ENCODE measurements around the gene ARL13B.

ARL13B gene

DNA sequence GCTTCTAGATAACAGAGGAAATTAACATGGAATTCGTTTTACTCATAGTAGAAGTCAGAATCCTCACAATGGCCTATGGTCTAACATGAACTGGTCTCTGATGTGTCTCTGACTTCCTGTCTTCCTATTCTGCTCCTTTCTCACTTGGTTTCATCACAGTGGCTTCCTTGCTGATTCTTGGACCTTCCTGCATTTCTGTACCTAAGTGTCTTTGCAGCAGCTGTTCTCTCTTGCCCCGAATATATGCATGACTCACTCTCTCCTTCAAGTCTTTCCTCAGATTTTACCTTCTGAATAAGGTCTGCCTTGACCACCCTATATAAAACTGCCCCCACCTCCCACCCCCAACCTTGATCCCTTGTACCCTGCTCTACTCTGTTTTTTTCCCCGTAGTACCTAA is 14.1 kb downstream of the ARL13B start:
- no peaks in the 10 kb centered on the region for H3K36me3 ChIP-seq (replicated peaks; ENCODE audit: insufficient read depth, low read length)
- no peak overlapping the region for H3K4me3 ChIP-seq (ENCODE audit: low read length)
- H3K27me3 ChIP-seq (replicated peaks; ENCODE audit: insufficient read depth, low read length) = no peaks in the 10 kb centered on the region
- H3K27ac ChIP-seq (ENCODE audit: low read length) = no peak overlapping the region
- no peaks in the 10 kb centered on the region for H3F3A ChIP-seq (ENCODE audit: insufficient read depth, low read length)
- no peaks in the 10 kb centered on the region for H3K9me3 ChIP-seq (replicated peaks; ENCODE audit: insufficient read depth, low read length)
- H3K4me2 ChIP-seq (ENCODE audit: low read depth, low read length) = no peak overlapping the region
- TF ChIP-seq EZH2phosphoT487 (IDR thresholded peaks at IDR 0.05; ENCODE audit: low read length) (no peak), CTCF (IDR thresholded peaks at IDR 0.05; ENCODE audit: low read length) (no peak), EZH2 (optimal IDR thresholded peaks at IDR 0.05; ENCODE audit: low read depth, low read length) (no peak)
- H3K9ac ChIP-seq (ENCODE audit: low read length) = no peak overlapping the region
- no peaks in the 10 kb centered on the region for H3K9me2 ChIP-seq (replicated peaks; ENCODE audit: insufficient read depth, low read length)
- no peaks in the 10 kb centered on the region for H4K20me1 ChIP-seq (ENCODE audit: insufficient read depth, low read length)
- H3K4me1 ChIP-seq (ENCODE audit: low read length) = no peaks in the 10 kb centered on the region
- no peak overlapping the region for H2AFZ ChIP-seq (ENCODE audit: low read length)
- DNase-seq = no peak
- H3K79me2 ChIP-seq (ENCODE audit: low read length) = no peaks in the 10 kb centered on the region

DNA sequence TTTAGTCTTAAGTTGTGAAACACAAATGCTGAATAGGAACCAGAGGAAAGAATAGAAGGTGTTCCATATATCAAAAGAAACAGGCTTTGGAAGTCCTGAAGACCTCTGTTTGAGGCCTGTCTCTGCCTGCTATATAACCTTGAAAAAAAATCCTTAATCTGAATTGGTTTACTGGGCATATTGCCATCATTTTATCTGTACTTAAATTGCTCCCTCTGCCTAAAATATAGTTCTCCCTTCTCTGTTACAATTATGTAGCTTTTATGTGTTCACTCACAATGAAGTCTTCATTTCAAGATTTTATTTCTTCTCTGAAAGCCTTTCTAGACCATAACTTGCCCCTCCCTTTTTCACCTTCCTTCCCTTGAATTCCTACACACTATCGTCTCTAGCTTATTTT is 21.2 kb downstream of the ARL13B start:
- no peak for DNase-seq
- no peaks in the 10 kb centered on the region for H3K9me3 ChIP-seq (replicated peaks; ENCODE audit: insufficient read depth, low read length)
- H3K9ac ChIP-seq (ENCODE audit: low read length) = no peak overlapping the region
- TF ChIP-seq CTCF (IDR thresholded peaks at IDR 0.05; ENCODE audit: low read length) = no peak
- TF ChIP-seq EZH2phosphoT487 (IDR thresholded peaks at IDR 0.05; ENCODE audit: low read length) = no peak
- no peak for TF ChIP-seq EZH2 (optimal IDR thresholded peaks at IDR 0.05; ENCODE audit: low read depth, low read length)
- no peaks in the 10 kb centered on the region for H3K9me2 ChIP-seq (replicated peaks; ENCODE audit: insufficient read depth, low read length)
- no peak overlapping the region for H3K4me2 ChIP-seq (ENCODE audit: low read depth, low read length)
- no peaks in the 10 kb centered on the region for H3K4me1 ChIP-seq (ENCODE audit: low read length)
- no peaks in the 10 kb centered on the region for H3F3A ChIP-seq (ENCODE audit: insufficient read depth, low read length)
- H3K36me3 ChIP-seq (replicated peaks; ENCODE audit: insufficient read depth, low read length) = no peaks in the 10 kb centered on the region
- no peaks in the 10 kb centered on the region for H4K20me1 ChIP-seq (ENCODE audit: insufficient read depth, low read length)
- no peak overlapping the region for H2AFZ ChIP-seq (ENCODE audit: low read length)
- no peak overlapping the region for H3K4me3 ChIP-seq (ENCODE audit: low read length)
- H3K79me2 ChIP-seq (ENCODE audit: low read length) = no peaks in the 10 kb centered on the region
- H3K27me3 ChIP-seq (replicated peaks; ENCODE audit: insufficient read depth, low read length) = no peaks in the 10 kb centered on the region
- H3K27ac ChIP-seq (ENCODE audit: low read length) = no peak overlapping the region

DNA sequence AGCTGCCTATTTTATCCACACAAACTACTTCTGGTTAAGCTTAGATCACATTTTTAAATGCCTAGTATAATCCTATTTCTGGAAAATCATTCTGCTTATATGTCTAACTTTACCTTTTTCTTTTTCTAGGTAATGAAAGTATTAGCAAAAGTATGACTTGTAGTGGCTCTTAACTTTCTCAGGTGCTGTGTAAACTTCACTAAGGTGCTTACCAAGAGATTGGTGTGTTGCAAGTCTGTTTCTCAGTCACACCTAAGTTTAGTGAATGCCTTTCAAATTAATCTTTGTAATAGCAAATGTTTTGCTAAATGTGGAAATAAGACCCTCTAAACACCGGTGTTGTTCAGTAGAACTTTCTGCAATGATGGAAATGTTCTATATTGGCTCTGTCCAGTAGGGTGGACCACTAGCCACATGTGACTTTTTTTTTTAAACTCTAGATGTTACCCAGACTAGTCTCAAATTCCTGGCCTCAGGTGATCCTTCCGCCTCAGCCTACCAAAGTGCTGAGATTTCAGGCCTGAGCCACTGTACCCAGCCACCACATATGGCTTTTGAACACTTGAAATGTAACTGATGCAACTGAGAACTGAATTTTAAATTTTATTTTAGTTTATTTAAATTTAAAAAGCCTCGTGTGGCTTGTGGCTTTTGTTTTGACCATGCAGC is 22.0 kb downstream of the ARL13B start:
- Histone ChIP-seq H2AFZ (ENCODE audit: low read length) (no peak overlapping the region), H3K79me2 (ENCODE audit: low read length) (no peaks in the 10 kb centered on the region)

More for the DNA sequence above, 22.0 kb downstream of the ARL13B start:
- TF ChIP-seq EZH2 (optimal IDR thresholded peaks at IDR 0.05; ENCODE audit: low read depth, low read length) = no peak
- no peak for TF ChIP-seq CTCF (IDR thresholded peaks at IDR 0.05; ENCODE audit: low read length)
- no peak for TF ChIP-seq EZH2phosphoT487 (IDR thresholded peaks at IDR 0.05; ENCODE audit: low read length)
- H3K27me3 ChIP-seq (replicated peaks; ENCODE audit: insufficient read depth, low read length) = no peaks in the 10 kb centered on the region
- no peaks in the 10 kb centered on the region for H3K36me3 ChIP-seq (replicated peaks; ENCODE audit: insufficient read depth, low read length)
- H3K4me1 ChIP-seq (ENCODE audit: low read length) = no peaks in the 10 kb centered on the region
- DNase-seq = no peak
- no peak overlapping the region for H3K4me2 ChIP-seq (ENCODE audit: low read depth, low read length)
- H3K9ac ChIP-seq (ENCODE audit: low read length) = no peak overlapping the region
- H3K9me2 ChIP-seq (replicated peaks; ENCODE audit: insufficient read depth, low read length) = no peaks in the 10 kb centered on the region
- H3K4me3 ChIP-seq (ENCODE audit: low read length) = no peak overlapping the region
- no peaks in the 10 kb centered on the region for H3K9me3 ChIP-seq (replicated peaks; ENCODE audit: insufficient read depth, low read length)
- no peaks in the 10 kb centered on the region for H4K20me1 ChIP-seq (ENCODE audit: insufficient read depth, low read length)
- no peaks in the 10 kb centered on the region for H3F3A ChIP-seq (ENCODE audit: insufficient read depth, low read length)
- H3K27ac ChIP-seq (ENCODE audit: low read length) = no peak overlapping the region
